GM10248 (cell line): ENCODE results near the gene LCA5.

ENCODE experiments used
- CTCF ChIA-PET: fragments of 300-600 bp; sonication (Branson Sonifier 250); formaldehyde crosslinking; extraction: SDS; loops from one replicate; lab custom pipeline; 2021; ENCODE audit warnings: antibody characterized with exemption; lab: Yijun Ruan, JAX
- POLR2A ChIA-PET: fragments of 350-650 bp; sonication (Branson Sonifier 250); formaldehyde crosslinking; extraction: SDS; loops from one replicate; lab custom pipeline; 2020; ENCODE audit warnings: antibody characterized with exemption; lab: Yijun Ruan, JAX
- DNase-seq: peaks from one replicate; pipeline ENCODE4 v3.0.0; 2012; ENCODE audit errors: extremely low spot score
- TF ChIP-seq, protein P1 (sequence below): IDR thresholded peaks from 2 replicates; pipeline ENCODE4 v1.5.1; 2012; ENCODE audit warnings: mild to moderate bottlenecking, low read depth; ENCODE audit errors: extremely low read depth, missing control alignments, control extremely low read depth

The LCA5 gene

DNA sequence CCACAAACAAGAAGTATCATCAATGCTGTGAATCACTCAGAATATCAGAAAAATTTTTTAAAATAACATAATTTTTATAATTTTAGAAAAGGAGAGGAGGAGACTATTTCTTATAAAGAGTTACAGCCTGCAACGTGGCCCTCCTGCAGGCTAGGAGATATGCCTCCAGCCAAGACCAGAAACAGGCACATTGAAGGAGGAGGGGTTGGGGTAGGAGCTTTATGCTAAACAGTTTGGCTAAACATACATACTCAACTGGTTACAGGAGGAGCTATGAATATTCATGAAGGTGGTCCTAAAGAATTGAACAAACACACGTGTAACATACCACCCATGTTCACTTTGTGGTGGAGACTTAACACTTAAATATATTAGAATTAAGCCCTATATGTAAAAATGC lies 14.2 kb upstream of the LCA5 start:
- POLR2A ChIA-PET = no interaction called here
- TF ChIP-seq, protein P1, sequence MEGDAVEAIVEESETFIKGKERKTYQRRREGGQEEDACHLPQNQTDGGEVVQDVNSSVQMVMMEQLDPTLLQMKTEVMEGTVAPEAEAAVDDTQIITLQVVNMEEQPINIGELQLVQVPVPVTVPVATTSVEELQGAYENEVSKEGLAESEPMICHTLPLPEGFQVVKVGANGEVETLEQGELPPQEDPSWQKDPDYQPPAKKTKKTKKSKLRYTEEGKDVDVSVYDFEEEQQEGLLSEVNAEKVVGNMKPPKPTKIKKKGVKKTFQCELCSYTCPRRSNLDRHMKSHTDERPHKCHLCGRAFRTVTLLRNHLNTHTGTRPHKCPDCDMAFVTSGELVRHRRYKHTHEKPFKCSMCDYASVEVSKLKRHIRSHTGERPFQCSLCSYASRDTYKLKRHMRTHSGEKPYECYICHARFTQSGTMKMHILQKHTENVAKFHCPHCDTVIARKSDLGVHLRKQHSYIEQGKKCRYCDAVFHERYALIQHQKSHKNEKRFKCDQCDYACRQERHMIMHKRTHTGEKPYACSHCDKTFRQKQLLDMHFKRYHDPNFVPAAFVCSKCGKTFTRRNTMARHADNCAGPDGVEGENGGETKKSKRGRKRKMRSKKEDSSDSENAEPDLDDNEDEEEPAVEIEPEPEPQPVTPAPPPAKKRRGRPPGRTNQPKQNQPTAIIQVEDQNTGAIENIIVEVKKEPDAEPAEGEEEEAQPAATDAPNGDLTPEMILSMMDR = no peak
- no peak for DNase-seq
- CTCF ChIA-PET = interaction anchor here (0.8 to 2.1 kb wide), 4 partner anchors 11 to 317 kb away, joined by 3 to 5 read pairs (median 3); partner anchors contain the start of gene LCA5

DNA sequence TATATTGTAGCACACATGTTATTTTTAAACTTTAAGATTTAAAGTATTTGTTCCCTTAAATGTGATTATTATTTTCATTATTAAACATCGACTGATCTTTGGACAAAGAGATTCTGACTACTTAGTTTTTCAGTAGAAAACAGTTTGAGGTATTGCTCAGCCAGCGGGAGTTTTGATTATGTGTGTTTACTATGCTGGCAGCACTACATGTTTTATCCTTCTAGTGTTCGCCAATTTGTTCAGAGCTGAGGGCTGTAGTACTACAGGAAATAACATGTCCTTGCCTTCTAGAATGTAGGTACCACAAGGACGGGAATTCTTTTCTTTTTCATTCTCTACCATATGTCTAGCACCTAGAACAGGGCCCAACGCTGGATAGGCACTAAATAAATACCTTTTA lies 11.1 kb upstream of the LCA5 start:
- no peak for DNase-seq
- TF ChIP-seq, protein P1 = no peak
- POLR2A ChIA-PET = no interaction called here
- CTCF ChIA-PET = interaction anchor here (1.0 to 1.3 kb wide), 3 partner anchors 12 to 20 kb away, joined by 3 to 5 read pairs (median 3); partner anchors contain the start of gene LCA5

DNA sequence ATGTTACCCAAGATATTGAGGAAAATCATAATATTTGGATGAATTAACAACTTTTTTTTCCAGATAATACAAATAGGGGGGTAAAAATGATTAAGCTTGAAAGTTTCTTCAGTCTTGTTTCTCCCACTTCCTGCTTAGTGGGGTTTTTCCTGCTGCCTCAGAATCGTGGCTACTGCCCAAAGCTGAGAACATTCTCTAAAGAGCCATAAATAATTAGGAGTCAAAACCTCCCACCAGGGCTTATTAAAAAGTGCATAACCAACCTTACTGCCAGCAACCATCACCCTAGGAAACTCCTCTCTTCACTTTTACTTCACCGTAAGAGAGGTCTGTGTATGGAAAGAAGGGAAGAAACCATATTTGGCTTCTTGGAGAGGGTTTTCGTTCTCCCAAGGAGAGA lies 9.0 kb upstream of the LCA5 start:
- CTCF ChIA-PET = interaction anchor here (1.0 to 3.0 kb wide), 6 partner anchors 9 to 109 kb away, joined by 3 to 15 read pairs (median 8); partner anchors contain the start of gene LCA5
- no peak for DNase-seq
- POLR2A ChIA-PET = no interaction called here
- TF ChIP-seq, protein P1 = no peak

DNA sequence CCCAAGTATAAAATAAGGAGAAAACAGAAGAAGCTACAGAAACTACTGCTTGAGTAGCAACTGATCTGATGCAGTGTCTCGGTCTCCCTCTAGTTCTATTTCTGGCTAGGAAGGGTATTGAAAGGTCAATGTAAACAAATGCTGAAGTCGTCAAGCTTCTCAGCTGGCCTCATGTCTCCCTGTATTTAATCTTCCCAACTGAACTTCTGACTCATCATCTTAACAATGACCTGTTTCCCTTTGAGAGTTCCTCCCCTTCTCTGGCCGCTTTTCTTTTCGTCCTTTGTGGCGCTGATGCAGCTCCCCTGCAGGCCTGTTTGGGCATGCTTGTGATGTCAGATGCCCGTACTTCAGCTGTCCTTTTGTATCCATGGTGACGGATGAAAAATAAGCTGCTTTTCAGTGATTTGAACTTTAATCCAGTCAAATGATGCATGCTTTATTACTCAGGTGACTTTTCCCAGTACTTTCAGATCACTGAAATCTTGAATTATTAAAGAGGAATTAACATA lies 7.8 kb upstream of the LCA5 start:
- POLR2A ChIA-PET = no interaction called here
- CTCF ChIA-PET = interaction anchor here (1.0 to 3.0 kb wide), 8 partner anchors 8 to 28 kb away, joined by 3 to 15 read pairs (median 8); partner anchors contain the start of gene LCA5
- DNase-seq = peak; percentile 77
- TF ChIP-seq, protein P1 = peak; percentile 35

DNA sequence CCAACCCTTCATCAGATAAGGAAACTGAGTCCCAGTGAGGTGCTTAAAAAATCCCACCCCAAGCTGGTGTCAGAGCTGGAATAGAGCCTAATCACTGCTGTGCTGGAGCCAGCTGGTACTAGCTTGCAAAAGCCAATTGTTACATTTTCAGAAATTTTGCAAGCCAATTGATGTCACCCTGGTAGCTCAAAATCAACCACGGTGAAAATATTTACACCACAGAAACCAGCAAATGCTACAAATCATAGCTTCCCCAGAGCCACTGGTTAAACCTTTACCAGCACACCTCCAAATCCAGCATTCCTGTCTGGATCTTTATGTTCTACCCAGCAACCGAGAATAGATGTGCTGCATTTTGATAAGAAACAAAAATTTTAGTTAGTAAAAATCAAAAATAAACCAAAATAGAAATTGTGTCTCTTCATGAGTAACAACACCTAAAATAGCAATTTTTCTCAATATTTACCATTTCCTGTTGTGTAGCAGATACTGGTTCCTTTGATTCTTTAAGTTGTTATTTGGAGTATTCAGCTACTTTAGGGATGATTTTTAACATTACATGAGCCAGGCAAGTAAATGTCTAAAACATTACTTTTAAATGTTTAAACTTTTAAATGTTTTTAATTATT lies 7.2 kb upstream of the LCA5 start:
- DNase-seq = no peak
- CTCF ChIA-PET = interaction anchor here (1.0 to 3.0 kb wide), 7 partner anchors 10 to 28 kb away, joined by 3 to 15 read pairs (median 8); no protein-coding TSS in a partner anchor
- POLR2A ChIA-PET = no interaction called here
- TF ChIP-seq, protein P1 = no peak

DNA sequence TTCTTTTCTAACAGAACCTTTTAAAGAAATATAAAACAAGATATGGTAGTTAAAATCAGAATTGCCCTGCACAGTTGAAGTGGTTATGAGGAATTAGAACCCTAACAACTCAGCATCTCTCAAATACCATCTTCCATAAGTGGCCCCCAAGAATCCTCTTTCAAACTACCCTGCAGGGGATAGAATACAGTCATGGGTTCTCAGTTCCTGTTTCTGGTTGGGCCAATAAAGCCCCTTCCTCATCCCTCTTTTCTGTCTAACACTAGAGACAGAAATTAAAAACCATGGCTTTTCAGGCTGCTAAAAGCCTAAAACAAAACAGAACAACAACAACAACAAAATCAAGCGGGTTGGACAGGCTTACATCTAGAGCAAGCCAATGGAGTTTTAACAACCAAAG lies 6.7 kb upstream of the LCA5 start:
- TF ChIP-seq, protein P1 = no peak
- DNase-seq = no peak
- POLR2A ChIA-PET = no interaction called here
- CTCF ChIA-PET = interaction anchor here (1.0 to 3.0 kb wide), 8 partner anchors 10 to 111 kb away, joined by 3 to 15 read pairs (median 6); no protein-coding TSS in a partner anchor
